ENCODE results near the gene KIF16B.
"Not testable (repeated sequence)": the region's sequence is repeated elsewhere in the genome, so short reads cannot be mapped to it uniquely, and the experiment has no call there.

DNA sequence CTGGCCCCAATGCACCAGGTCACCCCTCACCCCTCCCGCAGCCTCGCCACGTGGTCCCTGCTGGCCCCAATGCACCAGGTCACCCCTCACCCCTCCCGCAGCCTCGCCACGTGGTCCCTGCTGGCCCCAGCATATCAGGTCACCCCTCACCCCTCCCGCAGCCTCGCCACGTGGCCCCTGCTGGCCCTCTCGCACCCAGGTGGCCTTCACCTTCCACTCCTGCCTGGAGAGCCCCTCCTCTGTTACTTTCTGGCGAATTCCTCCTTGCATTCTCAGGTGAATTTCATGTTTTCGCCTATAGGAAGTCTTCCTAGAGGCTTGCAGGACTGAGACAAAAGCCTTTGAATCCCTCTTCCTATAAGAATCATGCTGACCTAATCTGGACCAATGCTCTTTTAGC lies 313.1 kb downstream of the KIF16B start:
- not testable (repeated sequence) for TF ChIP-seq EZH2 (IDR thresholded peaks at IDR 0.05; ENCODE audit: borderline replicate concordance, low read length)
- TF ChIP-seq, protein P1, sequence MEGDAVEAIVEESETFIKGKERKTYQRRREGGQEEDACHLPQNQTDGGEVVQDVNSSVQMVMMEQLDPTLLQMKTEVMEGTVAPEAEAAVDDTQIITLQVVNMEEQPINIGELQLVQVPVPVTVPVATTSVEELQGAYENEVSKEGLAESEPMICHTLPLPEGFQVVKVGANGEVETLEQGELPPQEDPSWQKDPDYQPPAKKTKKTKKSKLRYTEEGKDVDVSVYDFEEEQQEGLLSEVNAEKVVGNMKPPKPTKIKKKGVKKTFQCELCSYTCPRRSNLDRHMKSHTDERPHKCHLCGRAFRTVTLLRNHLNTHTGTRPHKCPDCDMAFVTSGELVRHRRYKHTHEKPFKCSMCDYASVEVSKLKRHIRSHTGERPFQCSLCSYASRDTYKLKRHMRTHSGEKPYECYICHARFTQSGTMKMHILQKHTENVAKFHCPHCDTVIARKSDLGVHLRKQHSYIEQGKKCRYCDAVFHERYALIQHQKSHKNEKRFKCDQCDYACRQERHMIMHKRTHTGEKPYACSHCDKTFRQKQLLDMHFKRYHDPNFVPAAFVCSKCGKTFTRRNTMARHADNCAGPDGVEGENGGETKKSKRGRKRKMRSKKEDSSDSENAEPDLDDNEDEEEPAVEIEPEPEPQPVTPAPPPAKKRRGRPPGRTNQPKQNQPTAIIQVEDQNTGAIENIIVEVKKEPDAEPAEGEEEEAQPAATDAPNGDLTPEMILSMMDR (conservative IDR thresholded peaks at IDR 0.05 in 1 of 2, IDR thresholded peaks at IDR 0.05 in 1 of 2; ENCODE audit: extremely low read depth in 1 of 2, insufficient read depth in 1 of 2, low read depth in 1 of 2, low read length in 2 of 2): not testable (repeated sequence)

Measured in mammary epithelial cell (primary cell).